H9 (cell line): ENCODE results near the gene HLF. TPM values are rescaled to one million over a fixed set of nuclear protein-coding genes. Genes with fewer than 3 reads are reported as not detected.

Source experiments
- DNase-seq: peaks from one replicate; pipeline ENCODE4 v3.0.0-alpha.2; 2017
- H2AFZ ChIP-seq: one replicate; pipeline ENCODE4 v1.6.1; 2013; ENCODE audit warnings: mild to moderate bottlenecking, low read length, control low read depth, moderate library complexity
- H2AK5ac ChIP-seq: 2 replicates; pipeline ENCODE4 v1.6.1; 2013; ENCODE audit warnings: low read length, control low read depth, mixed read lengths; ENCODE audit not compliant: insufficient read length
- H2BK120ac ChIP-seq: one replicate; pipeline ENCODE4 v1.6.1; 2013; ENCODE audit warnings: low read depth, mild to moderate bottlenecking, low read length, control low read depth, inconsistent platforms; ENCODE audit not compliant: poor library complexity, severe bottlenecking
- H2BK12ac ChIP-seq: 2 replicates; pipeline ENCODE4 v1.6.1; 2013; ENCODE audit warnings: low read length, control low read depth, mixed read lengths, low read depth; ENCODE audit not compliant: insufficient read length
- H2BK15ac ChIP-seq: 2 replicates; pipeline ENCODE4 v1.6.1; 2013; ENCODE audit warnings: low read depth, low read length, control low read depth
- H2BK20ac ChIP-seq: one replicate; pipeline ENCODE4 v1.6.1; 2013; ENCODE audit warnings: low read depth, mild to moderate bottlenecking, low read length, control low read depth, inconsistent platforms; ENCODE audit not compliant: poor library complexity, severe bottlenecking
- H2BK5ac ChIP-seq: 2 replicates; pipeline ENCODE4 v1.6.1; 2013; ENCODE audit warnings: low read length, control low read depth, mixed read lengths; ENCODE audit not compliant: insufficient read length
- H3K14ac ChIP-seq: 2 replicates; pipeline ENCODE4 v1.6.1; 2013; ENCODE audit warnings: low read length, control low read depth; ENCODE audit not compliant: insufficient read depth
- H3K18ac ChIP-seq: 2 replicates; pipeline ENCODE4 v1.6.1; 2013; ENCODE audit warnings: low read depth, mild to moderate bottlenecking, mixed read lengths, low read length, control low read depth; ENCODE audit not compliant: insufficient read length
- H3K23ac ChIP-seq: 2 replicates; pipeline ENCODE4 v1.6.1; 2013; ENCODE audit warnings: low read length, control low read depth, mixed read lengths, low read depth; ENCODE audit not compliant: insufficient read length
- H3K23me2 ChIP-seq: 2 replicates; pipeline ENCODE4 v1.6.1; 2013; ENCODE audit warnings: low read depth, mild to moderate bottlenecking, mixed read lengths, low read length, control low read depth; ENCODE audit not compliant: insufficient read length, poor library complexity, severe bottlenecking
- H3K27ac ChIP-seq: 2 replicates; pipeline ENCODE4 v1.5.1; 2013; ENCODE audit warnings: low read length, control low read depth, mixed read lengths, low read depth; ENCODE audit not compliant: insufficient read length
- H3K27me3 ChIP-seq: 2 replicates; pipeline ENCODE4 v1.6.1; 2013; ENCODE audit warnings: low read length, control low read depth, inconsistent platforms; ENCODE audit not compliant: insufficient read depth
- H3K4ac ChIP-seq: 2 replicates; pipeline ENCODE4 v1.6.1; 2013; ENCODE audit warnings: low read depth, mild to moderate bottlenecking, control low read depth, inconsistent platforms, low read length, moderate library complexity
- H3K4me1 ChIP-seq: 2 replicates; pipeline ENCODE4 v1.6.1; 2013; ENCODE audit warnings: low read length, control low read depth, inconsistent platforms; ENCODE audit not compliant: insufficient read depth
- H3K4me2 ChIP-seq: 2 replicates; pipeline ENCODE4 v1.6.1; 2013; ENCODE audit warnings: low read length, control low read depth, mixed read lengths; ENCODE audit not compliant: insufficient read length, insufficient read depth
- H3K56ac ChIP-seq: 2 replicates; pipeline ENCODE4 v1.6.1; 2013; ENCODE audit warnings: low read depth, mild to moderate bottlenecking, mixed read lengths, low read length, control low read depth; ENCODE audit not compliant: insufficient read length
- H3K79me1 ChIP-seq: 2 replicates; pipeline ENCODE4 v1.6.1; 2013; ENCODE audit warnings: low read depth, mild to moderate bottlenecking, moderate library complexity, low read length, control low read depth, inconsistent platforms; ENCODE audit not compliant: insufficient read depth, poor library complexity, severe bottlenecking
- H3K79me2 ChIP-seq: 2 replicates; pipeline ENCODE4 v1.6.1; 2013; ENCODE audit warnings: low read length, control low read depth, inconsistent platforms; ENCODE audit not compliant: insufficient read depth
- H3K9ac ChIP-seq: 2 replicates; pipeline ENCODE4 v1.6.1; 2013; ENCODE audit warnings: low read length, control low read depth, mixed read lengths; ENCODE audit not compliant: insufficient read length; ENCODE audit errors: extremely low read depth
- H3K9me3 ChIP-seq: one replicate; pipeline ENCODE4 v1.6.1; 2013; ENCODE audit warnings: low read depth, low read length, inconsistent platforms; ENCODE audit not compliant: control insufficient read depth
- H3T11ph ChIP-seq: one replicate; pipeline ENCODE4 v1.6.1; 2013; ENCODE audit warnings: mild to moderate bottlenecking, low read length, control low read depth, inconsistent platforms
- H4K20me1 ChIP-seq: one replicate; pipeline ENCODE4 v1.6.1; 2013; ENCODE audit not compliant: control insufficient read depth, insufficient read length, insufficient read depth
- H4K5ac ChIP-seq: 2 replicates; pipeline ENCODE4 v1.6.1; 2013; ENCODE audit warnings: low read depth, mild to moderate bottlenecking, mixed read lengths, low read length, control low read depth; ENCODE audit not compliant: insufficient read length
- H4K8ac ChIP-seq: replicated peaks from 2 replicates; pipeline ENCODE4 v1.6.1; 2013; ENCODE audit warnings: low read length, control low read depth, mixed read lengths, low read depth; ENCODE audit not compliant: insufficient read length
- H4K91ac ChIP-seq: 2 replicates; pipeline ENCODE4 v1.6.1; 2013; ENCODE audit warnings: low read depth, mild to moderate bottlenecking, moderate library complexity, mixed read lengths, low read length, control low read depth; ENCODE audit not compliant: insufficient read length
- H3K27ac Mint-ChIP-seq, 3 experiments: 2 replicates in 2 of 3; 3 replicates in 1 of 3; pipeline ENCODE4 v1.8.0; 2020 to 2021; ENCODE audit warnings: mixed read lengths in 3 of 3, mild to moderate bottlenecking in 1 of 3, moderate library complexity in 1 of 3
- H3K27me3 Mint-ChIP-seq: 2 replicates; pipeline ENCODE4 v1.8.0; 2021; ENCODE audit warnings: low read depth, mild to moderate bottlenecking, moderate library complexity, mixed read lengths
- H3K36me3 Mint-ChIP-seq, 3 experiments: 2 replicates in 2 of 3; 3 replicates in 1 of 3; pipeline ENCODE4 v1.8.0; 2020 to 2021; ENCODE audit warnings: low read depth in 3 of 3, mixed read lengths in 3 of 3; ENCODE audit not compliant: insufficient read depth in 1 of 3
- H3K4me1 Mint-ChIP-seq, 2 experiments: 2 replicates each; pipeline ENCODE4 v1.8.0; 2020; ENCODE audit warnings: mixed read lengths in 2 of 2
- H3K4me3 Mint-ChIP-seq, 2 experiments: 2 replicates in 1 of 2; 3 replicates in 1 of 2; pipeline ENCODE4 v1.8.0; 2020 to 2021; ENCODE audit warnings: mild to moderate bottlenecking in 2 of 2, mixed read lengths in 2 of 2, moderate library complexity in 1 of 2
- H3K9me3 Mint-ChIP-seq, 2 experiments: 2 replicates in 1 of 2; 3 replicates in 1 of 2; pipeline ENCODE4 v1.8.0; 2020; ENCODE audit warnings: mild to moderate bottlenecking in 2 of 2, mixed read lengths in 2 of 2, moderate library complexity in 1 of 2
- WGBS: extraction: QIAGEN DNeasy Blood & Tissue Kit; methylation state at CpG from one replicate; pipeline ENCODE4 v1.1.7; 2013; ENCODE audit warnings: missing lambda C conversion rate, low lambda C conversion rate, mixed read lengths; ENCODE audit not compliant: insufficient read length; ENCODE audit errors: extremely low coverage; 5-methylcytosine and 5-hydroxymethylcytosine counted together
- total RNA-seq: library from RNA; stranded (reverse); gene quantifications from 2 replicates; pipeline ENCODE4 v1.2.1, GENCODE V29; 2021
- TF ChIP-seq, protein P1 (sequence below): fragments of 200-600 bp; sonication (generic); conservative IDR thresholded peaks from 3 replicates; pipeline ENCODE4 v1.8.0; 2021; ENCODE audit warnings: antibody characterized with exemption, mild to moderate bottlenecking

Gene HLF
- total RNA-seq, 1 experiment from 2014 or later, result 0.17 TPM

DNA sequence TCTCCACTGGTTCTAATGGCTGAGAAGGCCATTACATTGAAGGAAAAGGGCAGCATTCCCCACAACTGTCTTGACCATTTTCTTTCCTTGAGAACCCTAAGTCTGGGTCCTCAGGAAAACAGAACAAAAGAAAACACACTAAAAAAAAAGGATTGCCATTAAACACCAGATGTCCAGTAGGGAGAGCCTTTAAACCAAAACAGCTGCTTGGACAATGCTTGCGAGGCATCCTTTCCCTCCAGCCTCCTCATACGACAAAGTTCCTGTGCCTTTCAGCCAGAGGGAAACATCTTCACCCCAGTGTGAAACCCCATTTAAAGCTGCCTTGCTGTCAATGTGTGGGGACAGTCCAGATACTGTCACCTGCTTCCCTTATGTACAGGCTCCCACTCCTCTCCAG lies 82.6 kb downstream of the HLF start:
- H3K9me3 Mint-ChIP-seq, result peaks cover 7 to 8% of the 10 kb centered on the region in 2 experiments; a peak in 4 of 5 replicates
- no peaks in the 10 kb centered on the region for H3K79me1 ChIP-seq
- H3K23ac ChIP-seq, result no peak overlapping the region
- H3K9me3 ChIP-seq, result no peaks in the 10 kb centered on the region
- no peak overlapping the region for H3K18ac ChIP-seq
- no peak overlapping the region for H2AK5ac ChIP-seq
- no peak overlapping the region for H2BK120ac ChIP-seq
- H3K9ac ChIP-seq, result no peak overlapping the region
- H3K27ac ChIP-seq, result no peak overlapping the region
- no peak overlapping the region for H4K91ac ChIP-seq
- no peak overlapping the region for H2AFZ ChIP-seq
- H3K36me3 Mint-ChIP-seq, result peaks cover 0 to 9% (median 4%) of the 10 kb centered on the region in 3 experiments; a peak in 6 of 7 replicates
- H3K56ac ChIP-seq, result no peak overlapping the region
- H3K27ac Mint-ChIP-seq, result no peak overlapping the region
- TF ChIP-seq, protein P1, sequence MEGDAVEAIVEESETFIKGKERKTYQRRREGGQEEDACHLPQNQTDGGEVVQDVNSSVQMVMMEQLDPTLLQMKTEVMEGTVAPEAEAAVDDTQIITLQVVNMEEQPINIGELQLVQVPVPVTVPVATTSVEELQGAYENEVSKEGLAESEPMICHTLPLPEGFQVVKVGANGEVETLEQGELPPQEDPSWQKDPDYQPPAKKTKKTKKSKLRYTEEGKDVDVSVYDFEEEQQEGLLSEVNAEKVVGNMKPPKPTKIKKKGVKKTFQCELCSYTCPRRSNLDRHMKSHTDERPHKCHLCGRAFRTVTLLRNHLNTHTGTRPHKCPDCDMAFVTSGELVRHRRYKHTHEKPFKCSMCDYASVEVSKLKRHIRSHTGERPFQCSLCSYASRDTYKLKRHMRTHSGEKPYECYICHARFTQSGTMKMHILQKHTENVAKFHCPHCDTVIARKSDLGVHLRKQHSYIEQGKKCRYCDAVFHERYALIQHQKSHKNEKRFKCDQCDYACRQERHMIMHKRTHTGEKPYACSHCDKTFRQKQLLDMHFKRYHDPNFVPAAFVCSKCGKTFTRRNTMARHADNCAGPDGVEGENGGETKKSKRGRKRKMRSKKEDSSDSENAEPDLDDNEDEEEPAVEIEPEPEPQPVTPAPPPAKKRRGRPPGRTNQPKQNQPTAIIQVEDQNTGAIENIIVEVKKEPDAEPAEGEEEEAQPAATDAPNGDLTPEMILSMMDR, result no peak
- H2BK15ac ChIP-seq, result no peak overlapping the region
- no peak overlapping the region for H3K4ac ChIP-seq
- peaks cover 3% of the 10 kb centered on the region; the same call in 1 of the 2 replicates for H3K27me3 Mint-ChIP-seq
- no peak overlapping the region for H4K8ac ChIP-seq
- no peak overlapping the region for H2BK20ac ChIP-seq
- H3K4me1 ChIP-seq, result no peaks in the 10 kb centered on the region
- no peak overlapping the region for H3K4me2 ChIP-seq
- H3K23me2 ChIP-seq, result no peaks in the 10 kb centered on the region
- H3K4me1 Mint-ChIP-seq, result peaks cover 16 to 22% of the 10 kb centered on the region in 2 experiments
- no peaks in the 10 kb centered on the region for H3K79me2 ChIP-seq
- no CpG with 5 or more reads among the region's 2 CpGs for WGBS
- H3K27me3 ChIP-seq, result no peaks in the 10 kb centered on the region
- H3K14ac ChIP-seq, result no peak overlapping the region
- no peak overlapping the region for H2BK5ac ChIP-seq
- H3T11ph ChIP-seq, result no peak overlapping the region
- H4K5ac ChIP-seq, result no peak overlapping the region
- H4K20me1 ChIP-seq, result no peaks in the 10 kb centered on the region
- no peak for DNase-seq
- H3K4me3 Mint-ChIP-seq, result no peak overlapping the region
- H2BK12ac ChIP-seq, result no peak overlapping the region
